GM21390 (cell line): ENCODE measurements around the gene TAOK2.
"Not testable (repeated sequence)": the region's sequence is repeated elsewhere in the genome, so short reads cannot be mapped to it uniquely, and the experiment has no call there.

ENCODE experiments used
- ATAC-seq: cut with Tn5 transposase; IDR thresholded peaks from one replicate; pipeline ENCODE4 v1.9.1; 2021; ENCODE audit not compliant: unreplicated experiment

Gene TAOK2

GRCh38 chr16:30018731-30019158, 45.1 kb downstream of the TAOK2 start:
- ATAC-seq: no peak

- no peak for ATAC-seq
These were observed 49.2 kb downstream of the TAOK2 start, which contains the start of gene C16orf92 for GRCh38 chr16:30022887-30023286. Gene C16orf92 (plus strand): TSS chr16:30023198. CDS start chr16:30023341, 143 bp downstream.

DNA sequence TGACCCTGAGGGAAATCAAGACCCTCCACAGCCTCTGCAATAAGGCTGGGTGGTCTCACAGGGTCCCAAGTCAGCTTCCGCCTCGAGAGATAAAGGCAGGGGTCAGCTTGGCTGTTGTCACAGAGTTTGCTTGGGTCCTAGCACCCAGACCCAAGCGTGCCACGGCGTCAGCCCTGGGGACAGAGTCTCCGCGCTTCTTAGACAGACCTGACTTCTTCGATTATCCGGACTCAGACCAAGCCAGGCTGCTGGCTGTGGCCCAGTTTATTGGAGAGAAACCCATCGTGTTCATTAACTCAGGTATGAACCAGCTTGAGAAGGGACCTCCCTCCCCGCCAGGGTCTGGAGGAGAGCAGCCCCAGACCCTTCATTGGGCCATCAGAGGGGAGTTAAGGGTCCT, 49.9 kb downstream of the TAOK2 start:
- no peak for ATAC-seq

- no peak for ATAC-seq
These were observed 50.8 kb downstream of the TAOK2 start for GRCh38 chr16:30024451-30024850.

DNA sequence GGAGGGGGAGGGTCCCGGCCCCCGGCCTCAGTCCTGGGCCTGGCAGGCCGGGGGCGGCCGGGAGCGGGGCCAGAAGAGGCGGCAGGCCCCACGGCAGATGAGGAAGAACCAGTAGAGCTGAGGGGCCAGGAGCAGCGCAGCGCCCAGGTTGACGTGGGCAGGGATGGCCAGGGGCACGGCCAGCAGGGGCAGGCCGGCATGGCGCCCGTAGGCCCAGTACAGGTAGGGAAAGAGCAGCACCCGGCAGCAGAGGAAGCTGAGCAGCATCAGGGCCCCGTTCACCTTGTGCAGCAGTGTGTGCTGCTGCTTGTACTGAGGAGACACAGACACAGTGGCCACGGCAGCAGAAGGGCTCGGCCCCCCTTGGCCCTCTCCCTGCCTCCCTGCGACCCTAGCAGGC, 51.5 kb downstream of the TAOK2 start:
- no peak for ATAC-seq

GRCh38 chr16:30025574-30025973, 51.9 kb downstream of the TAOK2 start:
- ATAC-seq: no peak

- no peak for ATAC-seq
These were observed 52.8 kb downstream of the TAOK2 start for GRCh38 chr16:30026449-30026848.

DNA sequence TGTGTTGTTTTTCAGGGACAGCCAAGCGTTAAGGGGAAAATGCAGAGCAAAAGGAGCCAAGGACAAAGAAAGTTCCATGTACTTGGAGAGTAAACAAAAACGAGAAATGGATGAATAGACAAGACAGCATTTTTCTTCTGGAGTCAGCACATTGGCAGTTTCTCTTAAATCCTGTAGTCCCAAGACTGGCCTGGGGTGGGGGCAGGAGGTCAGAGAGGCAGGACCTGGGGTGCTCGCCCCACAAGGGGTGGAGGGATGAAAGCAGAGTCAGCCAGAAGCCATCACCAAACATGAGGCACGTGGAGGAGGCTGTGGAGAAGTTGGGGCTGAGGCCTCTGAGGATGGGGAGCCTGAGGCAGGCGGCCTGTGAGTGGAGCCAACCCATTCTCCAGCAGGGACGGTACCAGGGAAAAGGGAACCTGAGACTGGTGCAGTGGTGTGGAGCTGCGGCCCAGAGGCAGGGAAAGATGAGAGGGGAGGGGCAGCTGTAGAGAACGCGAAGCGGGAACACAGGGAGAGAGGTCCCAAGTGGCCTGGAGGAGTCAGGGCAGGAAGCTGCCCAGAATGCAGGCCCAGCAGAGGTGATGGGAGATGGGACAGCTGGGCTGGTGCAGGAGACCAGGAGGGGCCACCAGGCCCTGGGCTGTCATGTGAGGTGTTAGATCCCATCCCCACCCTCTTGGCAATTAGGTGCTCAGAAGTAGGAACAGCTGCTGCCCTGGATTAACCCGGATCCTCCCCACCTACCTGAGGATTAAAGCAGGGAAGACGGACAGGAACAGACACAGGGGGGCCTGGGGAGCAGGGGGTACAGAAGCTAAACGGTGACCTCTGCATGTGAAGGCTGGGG, 54.1 kb downstream of the TAOK2 start:
- ATAC-seq: no peak

- ATAC-seq: no peak
These were observed 54.9 kb downstream of the TAOK2 start for GRCh38 chr16:30028438-30029076.

GRCh38 chr16:30030011-30030685, 56.5 kb downstream of the TAOK2 start:
- ATAC-seq: no peak

GRCh38 chr16:30030841-30031413, 57.3 kb downstream of the TAOK2 start, which contains the start of gene TLCD3B:
Gene TLCD3B (minus strand): TSS chr16:30031271. CDS start chr16:30030527, 744 bp downstream.
- no peak for ATAC-seq

GRCh38 chr16:30031477-30031918, 57.8 kb downstream of the TAOK2 start:
- ATAC-seq: no peak

GRCh38 chr16:30032083-30032819, 58.6 kb downstream of the TAOK2 start:
- ATAC-seq: no peak

- no peak for ATAC-seq
These were observed 59.6 kb downstream of the TAOK2 start for GRCh38 chr16:30033270-30033669.

GRCh38 chr16:30040221-30040620, 66.6 kb downstream of the TAOK2 start:
- ATAC-seq: no peak

DNA sequence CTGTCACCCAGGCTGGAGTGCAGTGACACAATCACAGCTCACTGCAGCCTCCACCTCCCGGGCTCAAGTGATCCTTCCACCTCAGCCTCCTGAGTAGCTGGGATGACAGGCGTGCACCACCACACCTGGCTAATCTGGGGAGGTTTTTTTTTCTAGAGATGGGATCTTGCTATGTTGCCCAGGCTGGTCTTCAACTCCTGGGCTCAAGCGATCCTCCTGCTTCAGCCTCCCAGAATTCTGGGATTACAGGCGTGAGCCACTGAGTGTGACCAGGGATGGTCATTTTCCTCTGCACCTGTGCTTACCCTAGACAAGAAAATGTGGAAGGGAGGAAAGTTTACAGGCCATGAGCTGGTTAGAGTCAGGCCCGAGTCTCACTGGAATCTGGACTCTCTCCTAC, 67.0 kb downstream of the TAOK2 start:
- ATAC-seq: not testable (repeated sequence)

GRCh38 chr16:30041841-30042240, 68.2 kb downstream of the TAOK2 start:
- no peak for ATAC-seq
